ENCODE data around the gene ISG15.
A peak's percentile ranks its signal among the peaks of the same experiment; 100 is the strongest.

Gene ISG15

DNA sequence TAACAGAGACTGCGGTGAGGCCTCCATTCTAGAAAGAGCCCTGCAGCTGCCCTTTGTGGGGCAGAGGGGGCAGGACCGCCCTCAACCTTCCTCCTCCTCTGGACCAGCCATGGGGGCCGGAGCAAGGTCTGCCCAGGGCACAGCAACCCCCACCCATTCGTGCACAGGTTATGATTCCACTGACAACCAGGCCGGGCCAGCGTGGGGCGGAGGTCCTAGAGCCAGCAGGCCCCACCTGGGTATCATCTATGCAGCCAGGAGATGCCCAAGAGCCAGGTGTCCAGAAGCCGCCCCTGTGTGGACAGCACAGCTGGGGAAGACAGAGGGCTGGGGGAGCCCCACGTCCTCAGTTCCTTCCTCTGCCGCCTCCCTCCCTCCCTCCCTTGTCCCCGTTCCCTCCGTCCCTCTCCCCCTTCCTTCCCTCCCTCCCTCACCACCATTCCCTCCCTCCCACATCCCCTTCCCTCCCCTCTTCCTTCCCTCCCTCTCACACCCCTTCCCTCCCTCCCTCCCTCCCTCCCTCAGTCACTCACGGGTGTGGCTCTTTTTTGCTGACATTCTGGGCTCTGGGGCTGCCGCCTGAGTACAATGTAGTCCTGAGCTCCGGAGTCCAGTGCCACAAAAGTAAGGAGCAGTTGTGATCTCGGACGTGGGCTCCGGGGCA, 48.5 kb downstream of the ISG15 start:
- peak; percentile 76 for DNase-seq (ENCODE audit: low read depth)

DNA sequence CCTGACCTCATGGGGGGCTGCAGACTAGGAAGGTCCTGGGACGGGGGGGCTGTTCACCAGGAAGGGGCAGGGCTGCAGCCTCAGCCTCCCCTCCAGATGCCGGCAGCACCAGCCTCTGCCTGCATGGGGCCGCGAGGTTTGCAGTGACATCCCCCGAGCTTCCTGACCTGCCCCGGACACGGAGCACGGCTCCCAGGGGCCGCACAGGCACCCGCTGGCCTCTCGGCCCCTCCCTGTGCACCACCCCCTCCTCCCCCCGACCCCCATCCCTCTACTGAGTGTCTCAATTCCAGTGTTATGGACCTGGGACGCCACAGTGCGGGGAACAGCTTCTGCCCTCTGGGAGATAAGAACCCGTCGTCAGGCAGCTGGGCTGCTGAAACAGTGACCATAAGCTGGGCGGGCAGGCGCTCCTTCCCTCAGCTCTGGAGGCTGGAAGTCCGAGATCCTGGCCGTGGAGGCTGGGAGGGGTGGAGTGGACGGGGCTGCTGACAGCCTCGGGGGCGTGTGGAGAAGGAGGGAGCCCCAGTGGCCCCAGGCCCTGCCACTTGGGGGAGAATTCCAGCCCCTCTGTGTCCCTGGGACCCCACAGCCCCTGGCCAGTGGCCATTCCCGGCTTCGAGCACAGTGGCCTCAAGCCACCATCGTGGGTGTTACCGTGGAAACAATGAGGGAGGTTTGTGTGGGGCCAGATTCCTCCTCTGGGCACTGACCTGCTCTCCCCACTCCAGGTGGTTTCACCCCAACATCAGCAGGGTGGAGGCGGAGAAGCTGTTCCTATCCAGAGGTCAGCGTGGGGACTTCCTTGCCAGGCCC, 49.3 kb downstream of the ISG15 start:
- no peak for DNase-seq (ENCODE audit: low read depth)

DNA sequence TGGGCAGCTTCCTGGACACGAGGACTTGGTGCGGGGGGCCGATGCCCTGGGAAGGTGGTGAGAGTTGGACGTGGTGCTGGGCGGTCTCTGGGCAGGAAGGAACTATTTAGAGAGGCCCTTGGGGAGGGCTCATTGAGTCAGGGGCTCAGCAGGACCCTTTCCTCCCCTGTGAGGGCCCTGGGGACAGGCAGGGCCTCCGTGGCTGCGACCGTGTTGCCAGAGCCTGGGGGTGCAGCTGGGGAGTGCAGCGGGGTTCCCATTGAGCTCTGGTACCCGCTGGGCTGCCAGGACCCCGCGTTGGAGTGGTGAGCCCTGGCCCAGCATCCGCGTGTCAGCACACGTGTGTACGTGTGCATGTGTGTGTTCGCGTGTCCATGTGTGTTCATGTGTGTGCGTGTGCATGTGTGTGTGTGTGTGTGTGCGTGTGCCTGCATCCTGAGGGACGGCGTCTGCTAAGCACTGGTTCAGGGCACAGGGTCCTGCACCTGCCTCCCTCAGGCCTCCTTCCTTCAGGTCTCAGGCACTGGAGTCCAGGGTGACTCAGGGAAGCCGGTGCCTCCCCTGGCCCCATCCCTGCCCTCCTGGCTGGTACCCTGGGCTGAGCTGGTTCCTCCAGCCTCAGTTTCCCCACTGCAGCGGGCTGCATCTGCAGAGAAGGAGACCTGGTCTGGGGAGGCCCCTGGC, 50.1 kb downstream of the ISG15 start:
- no peak for DNase-seq (ENCODE audit: low read depth)

All from CMK (cell line).